NCI-H146 (cell line): ENCODE results near the gene BCL11B.
"Not testable (repeated sequence)": the region's sequence is repeated elsewhere in the genome, so short reads cannot be mapped to it uniquely, and the experiment has no call there.

Experiments used
- DNase-seq: peaks from one replicate; lab custom pipeline; 2025; lab: John Stamatoyannopoulos, UW

Gene BCL11B

DNA sequence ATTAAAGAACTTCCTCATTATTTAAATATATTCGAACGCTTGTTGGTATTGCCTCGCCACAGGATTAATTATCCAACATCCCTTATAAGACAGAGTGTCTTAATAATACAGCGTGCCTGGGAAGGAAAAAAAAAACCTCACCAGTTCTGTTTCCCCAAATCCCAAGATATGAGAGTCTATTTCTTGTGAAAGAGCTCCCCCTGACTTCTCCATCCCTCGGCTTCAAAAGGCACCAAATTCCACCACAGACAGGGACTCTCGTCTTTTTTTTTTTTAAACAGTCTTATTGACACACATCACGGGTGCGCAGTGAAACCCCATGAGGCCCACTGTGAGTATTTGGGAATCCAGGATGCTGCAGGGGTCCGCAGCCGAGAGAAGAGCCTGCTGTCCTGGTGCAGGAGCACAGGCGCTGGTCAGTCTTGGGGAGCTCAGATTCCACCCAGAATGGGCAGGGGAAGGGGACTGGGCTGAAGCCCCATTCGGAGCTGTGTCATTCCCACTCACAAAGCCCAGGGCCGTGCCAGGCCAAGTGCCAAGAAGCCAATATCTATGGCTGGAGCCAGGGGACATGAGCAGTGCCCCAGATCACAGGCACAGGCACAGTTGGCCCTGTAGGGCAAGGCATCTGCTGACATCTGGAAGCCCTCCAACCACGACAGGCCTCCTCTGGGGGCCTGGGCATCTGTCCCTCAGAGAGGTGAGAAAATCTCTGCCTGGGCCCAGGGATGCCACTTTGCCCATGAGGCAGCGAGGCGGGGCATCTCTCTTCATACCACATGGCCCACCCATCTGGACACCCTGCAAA lies 71.9 kb downstream of the BCL11B start:
- DNase-seq: no peak

DNA sequence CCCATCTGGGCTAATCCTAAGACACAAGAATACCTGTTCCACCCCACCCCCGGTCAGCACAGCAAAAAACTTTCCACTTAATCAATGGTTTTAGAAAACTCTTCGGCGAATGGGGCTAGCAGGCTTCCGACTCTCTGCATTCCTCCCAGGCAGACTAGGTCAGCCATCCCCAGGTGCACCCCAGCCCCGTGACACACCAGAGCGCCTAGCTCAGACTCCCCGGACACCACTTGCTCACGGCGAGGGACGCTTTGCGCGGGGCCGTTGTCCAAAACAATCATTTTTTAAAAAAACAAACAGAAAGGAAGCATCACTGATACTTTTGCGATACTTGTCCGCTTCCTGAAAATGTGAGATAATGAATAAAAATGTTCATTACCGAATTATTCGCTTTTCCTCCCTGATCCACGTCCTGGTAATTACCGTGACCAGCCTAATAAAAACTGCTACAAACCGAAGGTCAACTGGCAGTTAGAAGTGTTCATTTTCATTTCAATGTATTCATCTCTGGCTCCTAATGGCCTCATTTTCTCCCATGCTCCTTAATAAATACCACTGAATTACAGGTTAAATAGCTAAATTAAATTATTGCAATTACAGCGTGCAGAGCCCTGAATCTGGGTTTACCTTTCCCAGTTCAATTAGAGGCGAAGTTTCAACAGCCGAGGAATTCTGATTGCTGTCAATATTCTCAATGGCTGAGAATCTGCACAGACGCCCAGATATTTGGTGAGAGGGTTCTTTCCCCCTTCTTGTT lies 73.1 kb downstream of the BCL11B start:
- DNase-seq: no peak

DNA sequence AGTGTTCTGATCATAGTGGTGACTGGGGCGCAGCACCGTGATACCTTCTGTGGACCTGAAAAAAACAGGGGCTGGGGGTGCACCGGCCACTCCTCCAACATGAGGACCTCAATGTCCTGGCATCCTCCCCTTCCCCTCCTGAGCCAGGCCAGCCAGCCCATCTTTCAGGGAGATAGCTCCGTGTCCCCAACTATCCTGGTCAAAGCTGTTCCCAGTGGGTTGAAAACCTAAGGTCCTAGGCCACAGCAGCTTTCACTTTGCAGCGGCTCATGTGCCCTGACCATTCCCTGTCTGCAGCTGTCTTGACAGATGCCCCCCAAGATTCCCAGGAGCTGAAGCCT lies 75.7 kb downstream of the BCL11B start:
- no peak for DNase-seq

DNA sequence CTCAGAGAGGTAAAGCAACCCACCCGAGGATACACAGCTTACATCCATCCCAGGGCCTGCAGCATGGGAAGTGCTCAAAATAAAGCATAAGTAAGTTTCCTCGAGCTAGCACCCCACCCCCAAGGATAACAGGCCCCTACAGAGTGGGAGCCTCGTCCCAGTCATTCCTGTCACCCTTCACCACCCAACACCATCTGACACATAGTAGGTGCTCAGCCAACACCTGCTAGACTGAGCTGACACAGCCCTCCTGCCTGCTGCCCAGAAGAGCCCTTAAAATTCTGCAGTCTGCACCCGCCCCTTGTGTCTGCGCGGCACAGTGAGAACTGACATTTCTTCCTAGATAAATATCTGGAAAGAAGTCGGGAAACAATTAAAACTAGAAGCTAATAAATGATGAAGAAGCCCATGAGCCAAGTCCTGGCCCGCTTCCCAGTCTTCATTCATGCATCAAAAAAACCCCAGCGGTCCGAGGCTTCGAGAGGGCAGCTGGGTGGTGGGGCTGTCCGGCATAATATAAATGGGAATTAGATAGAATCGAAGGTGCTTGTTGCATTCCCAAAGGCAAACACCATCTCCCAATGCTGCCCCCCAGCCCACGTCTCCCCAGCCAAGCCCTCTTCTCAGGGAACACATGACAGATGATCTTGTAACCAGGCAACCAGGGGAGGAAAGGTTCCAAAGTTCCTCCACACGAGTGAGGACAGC lies 76.2 kb downstream of the BCL11B start:
- DNase-seq: no peak

DNA sequence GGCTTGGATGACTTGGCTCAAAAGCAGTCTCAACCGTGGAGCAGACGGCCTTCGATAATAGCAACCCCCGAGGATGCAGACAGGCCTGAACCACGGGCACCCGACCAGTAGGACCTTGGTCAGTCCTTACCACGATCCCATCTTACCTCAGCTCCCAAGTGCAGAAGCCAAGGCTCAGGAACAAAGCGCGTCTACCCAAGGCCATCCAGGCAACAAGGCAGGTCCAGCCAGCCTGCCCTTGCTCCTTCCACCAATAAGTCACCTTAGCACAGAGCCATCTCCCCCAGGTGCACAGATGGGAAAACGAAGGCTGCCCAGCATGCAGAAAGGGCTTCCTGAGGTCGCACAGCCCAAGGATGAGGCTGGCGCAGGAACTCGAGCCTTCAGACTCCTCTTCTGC lies 77.3 kb downstream of the BCL11B start:
- no peak for DNase-seq

DNA sequence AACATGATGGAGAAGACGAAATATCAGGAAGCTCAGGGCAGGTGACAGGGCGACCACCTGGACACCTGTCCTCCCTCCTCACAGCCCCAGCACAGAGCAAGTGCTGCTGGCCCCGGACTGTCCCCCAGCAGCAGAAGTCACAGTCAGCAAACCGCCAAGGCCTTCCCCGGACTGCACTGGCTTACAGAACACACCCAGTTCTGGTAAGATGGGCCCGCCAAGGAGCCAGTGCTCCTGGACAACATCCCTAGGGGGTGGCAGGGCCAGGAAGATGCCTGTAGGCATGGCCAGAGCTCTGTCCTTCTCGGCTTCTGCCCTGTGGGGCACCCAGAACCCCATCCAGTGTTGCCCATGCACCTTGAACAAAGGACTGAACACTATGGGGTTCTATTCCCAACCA lies 77.9 kb downstream of the BCL11B start:
- no peak for DNase-seq

DNA sequence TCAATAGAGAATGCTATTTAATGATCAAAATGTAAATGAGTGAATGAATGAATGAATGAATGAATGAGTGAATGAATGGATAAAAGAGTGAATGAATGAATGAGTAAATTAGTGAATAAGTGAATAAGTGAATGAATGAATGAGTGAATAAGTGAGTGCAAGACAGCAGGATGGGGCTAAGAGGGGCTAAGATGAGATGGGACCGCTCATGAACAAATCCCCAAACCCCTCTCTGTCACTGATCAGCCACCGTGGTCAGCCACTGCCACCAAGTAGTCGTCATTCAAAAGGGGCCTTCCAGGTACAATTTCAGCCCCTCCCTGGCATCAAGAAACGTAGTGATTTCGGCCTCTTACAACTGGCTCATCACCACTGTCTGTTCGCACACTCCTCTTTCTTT lies 79.2 kb downstream of the BCL11B start:
- DNase-seq: no peak

DNA sequence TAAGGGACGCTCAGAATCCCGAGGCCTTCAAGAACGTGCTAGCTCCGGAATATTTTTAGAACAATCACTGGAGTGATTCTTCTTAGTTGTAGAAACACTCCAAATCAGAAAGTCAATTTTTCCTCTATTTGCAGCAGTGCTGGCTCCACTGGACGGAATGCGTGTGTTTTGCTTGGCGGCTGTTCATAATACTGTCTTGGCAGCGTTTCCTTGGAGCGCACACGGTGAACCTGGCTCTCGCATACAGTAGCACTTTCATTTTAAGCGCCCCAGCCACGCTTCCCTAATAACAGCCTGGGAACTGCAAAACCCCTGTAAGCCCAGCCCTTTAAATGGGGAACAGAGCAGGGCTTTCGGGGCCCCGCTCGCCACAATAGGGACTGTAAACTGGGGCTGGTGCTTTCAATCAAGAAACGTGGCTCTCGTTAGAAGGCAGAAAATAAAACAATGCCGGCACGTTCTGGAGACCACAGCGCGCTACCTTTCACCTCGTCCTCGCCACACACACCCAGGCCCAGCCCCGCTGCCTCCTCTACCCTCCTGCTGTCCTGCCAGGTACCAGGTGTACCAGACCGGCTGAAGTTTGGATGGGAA lies 79.9 kb downstream of the BCL11B start:
- no peak for DNase-seq

DNA sequence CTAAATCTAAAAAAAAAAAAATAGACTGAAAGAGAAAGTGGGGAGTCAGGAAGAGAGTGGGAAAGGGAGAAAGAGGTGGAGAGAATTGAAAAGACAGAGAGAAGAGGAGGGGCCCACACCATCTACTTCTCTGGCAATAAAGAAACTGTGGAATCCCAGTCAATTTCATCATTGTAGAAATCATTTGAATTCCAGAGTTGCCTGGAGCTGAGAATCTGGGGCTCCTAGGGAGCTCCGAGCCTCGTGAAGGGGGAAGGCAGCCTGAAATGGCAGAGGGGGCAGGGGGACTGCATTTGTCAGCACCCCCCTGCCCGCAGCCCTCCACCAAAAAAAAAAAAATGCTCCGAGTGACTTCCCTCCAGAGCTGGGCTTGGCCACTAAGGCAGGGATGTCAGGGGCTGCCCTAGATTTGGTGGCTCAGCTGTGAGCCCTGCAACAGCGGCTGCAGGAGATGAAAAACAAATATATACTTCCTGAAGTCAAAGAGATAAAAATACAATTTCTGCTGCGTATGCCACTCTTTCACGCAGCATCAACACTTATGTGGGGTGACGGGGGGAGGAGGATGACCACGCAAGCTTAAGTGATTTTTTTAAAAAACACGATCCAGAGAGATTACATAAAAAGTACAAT lies 80.5 kb downstream of the BCL11B start:
- no peak for DNase-seq

DNA sequence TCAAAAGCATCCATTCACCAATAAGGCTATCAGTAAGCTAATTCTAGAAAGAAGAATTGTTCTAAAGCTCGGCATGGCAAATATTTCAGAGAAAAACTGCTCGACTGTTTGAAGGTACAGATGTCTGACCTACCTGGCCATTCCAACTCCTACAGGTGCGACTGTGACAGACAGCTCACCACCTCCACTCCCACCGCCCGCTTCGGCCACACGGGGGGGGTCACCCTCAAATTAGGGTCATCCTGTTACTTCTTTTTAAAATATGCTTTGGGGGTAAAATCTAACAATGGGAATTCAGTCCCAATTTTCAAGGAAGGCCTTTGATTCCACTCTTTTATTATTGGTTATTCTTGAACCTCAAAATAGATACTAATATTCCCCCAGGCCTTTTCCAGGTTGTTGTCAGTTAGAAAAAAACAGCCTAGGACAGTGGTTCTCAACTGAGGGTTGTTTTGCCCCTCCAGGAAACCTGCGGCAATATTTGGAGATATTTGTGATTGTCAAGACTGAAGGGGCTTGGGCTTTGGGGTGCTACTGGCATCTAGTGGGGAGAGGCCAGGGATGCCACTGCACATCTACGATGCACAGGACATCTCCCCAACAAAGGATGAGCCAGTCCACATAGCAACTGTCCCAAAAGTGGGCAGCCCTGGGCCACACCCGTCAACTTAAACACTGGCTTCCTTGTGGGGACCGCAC lies 81.2 kb downstream of the BCL11B start:
- no peak for DNase-seq

DNA sequence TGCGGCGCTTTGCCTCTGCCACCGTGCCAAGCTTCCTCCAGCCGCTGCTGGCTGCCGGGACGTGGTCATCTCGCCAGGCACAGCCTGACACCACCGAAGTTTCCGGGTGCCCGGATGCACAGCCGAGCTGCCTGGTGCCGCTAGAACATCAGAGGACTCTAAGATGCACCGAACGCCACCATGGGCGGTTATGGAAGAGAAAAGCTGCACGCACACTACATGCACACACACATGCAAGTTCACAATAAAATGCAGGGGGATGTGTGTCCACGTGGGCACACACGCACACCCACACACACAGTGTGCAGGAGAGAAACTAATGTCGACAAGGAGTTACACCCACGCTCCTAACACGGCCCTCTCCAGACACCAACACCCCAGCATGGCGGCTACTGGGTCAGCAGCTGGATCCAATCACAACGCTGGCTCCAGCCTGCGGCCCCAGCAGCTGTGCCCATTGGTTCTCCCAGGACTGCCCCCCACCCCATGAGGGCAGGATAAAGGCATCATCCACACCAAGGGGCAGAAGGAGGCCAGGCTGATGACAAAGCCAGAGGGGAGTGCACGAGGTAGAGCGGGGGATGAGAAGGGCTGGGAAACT lies 82.7 kb downstream of the BCL11B start:
- no peak for DNase-seq

DNA sequence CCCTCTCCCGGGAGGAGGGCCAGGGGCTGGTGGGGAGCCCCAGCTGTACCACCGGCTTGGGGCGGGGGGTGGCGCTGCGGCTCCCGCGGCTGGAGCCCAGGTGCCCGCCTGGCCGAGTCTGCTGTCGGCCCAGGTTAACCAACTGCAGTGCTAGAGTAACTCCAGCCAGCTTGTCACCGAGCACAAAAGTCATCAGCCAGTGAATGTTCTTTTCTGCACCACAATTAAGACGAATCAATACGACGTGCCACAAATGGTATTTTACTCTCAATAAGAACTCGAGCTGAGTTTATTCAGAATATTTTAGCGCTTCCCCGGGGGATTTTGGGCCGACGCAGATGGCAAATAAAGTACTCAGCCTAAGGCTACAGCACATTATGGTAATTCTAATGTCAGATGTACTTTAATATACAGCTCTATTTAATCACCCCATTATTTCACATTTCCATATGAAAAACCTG lies 83.2 kb downstream of the BCL11B start:
- DNase-seq: no peak

DNA sequence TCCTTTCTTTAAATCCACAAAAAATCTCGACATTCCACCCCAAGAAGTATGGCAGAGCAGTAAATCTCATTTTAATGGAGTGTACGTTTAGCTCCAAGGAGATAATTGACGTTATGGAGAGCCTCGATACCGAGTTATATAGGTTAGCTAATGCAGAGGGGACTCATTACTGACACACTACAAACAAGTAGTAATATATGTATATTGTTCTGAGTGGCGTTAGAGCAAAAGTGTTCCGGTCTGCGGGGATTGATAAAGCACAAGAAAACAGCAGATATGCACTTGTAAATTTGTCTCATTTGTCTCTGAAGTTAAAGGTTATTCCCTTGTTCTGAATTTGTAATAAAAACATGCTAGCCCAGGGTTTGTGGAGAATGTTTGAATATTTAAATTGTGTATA lies 84.1 kb downstream of the BCL11B start:
- no peak for DNase-seq

DNA sequence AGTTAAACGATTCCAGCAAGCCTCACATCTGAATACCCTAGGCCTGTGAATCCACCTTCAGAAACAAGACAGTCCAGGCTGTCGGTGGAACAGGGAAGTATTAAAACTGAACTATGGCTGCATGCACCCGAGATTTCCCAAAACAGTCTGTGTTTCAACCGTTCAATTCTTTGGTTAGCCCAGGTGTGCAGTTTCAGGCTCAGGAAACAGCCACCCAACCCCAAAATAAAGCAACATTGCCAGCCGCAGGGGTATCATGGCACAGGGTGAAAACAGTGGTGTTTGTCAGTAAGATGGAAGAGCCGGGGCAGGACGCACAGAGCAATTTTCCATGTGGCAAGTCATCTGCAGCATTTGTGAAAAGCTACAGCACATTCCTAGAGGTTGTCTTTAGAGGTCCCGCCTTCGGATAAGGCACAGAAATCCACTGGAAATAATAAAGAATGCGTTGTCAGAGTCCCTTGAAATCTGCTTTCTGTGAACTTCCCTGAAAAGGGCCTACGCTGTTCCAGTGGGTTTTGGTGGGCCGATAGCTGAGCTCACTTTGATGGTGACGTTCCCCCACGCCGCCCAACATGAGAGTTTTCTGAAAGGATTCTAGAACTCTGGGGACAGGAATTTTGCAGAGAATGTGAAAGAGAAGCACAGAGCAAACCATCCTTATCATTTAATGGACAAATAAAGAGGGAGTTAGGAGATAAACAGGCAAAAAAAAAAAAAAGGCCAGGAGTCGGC lies 84.9 kb downstream of the BCL11B start:
- no peak for DNase-seq

DNA sequence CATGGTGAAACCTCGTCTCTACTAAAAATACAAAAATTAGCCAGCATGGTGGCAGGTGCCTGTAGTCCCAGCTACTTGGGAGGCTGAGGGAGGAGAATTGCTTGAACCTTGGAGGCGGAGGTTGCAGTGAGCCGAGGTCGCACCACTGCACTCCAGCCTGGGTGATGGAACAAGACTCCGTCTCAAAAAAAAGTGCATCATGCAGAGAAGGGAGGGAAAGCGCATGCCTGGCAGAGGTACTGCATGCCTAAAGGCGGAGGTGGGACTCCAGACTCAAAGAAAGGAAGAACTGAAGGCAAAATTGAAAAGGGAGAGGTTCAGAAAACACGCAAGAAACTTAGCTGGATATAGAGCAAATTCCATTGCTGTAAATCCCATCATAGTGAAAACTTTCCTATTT lies 85.7 kb downstream of the BCL11B start:
- DNase-seq: not testable (repeated sequence)

DNA sequence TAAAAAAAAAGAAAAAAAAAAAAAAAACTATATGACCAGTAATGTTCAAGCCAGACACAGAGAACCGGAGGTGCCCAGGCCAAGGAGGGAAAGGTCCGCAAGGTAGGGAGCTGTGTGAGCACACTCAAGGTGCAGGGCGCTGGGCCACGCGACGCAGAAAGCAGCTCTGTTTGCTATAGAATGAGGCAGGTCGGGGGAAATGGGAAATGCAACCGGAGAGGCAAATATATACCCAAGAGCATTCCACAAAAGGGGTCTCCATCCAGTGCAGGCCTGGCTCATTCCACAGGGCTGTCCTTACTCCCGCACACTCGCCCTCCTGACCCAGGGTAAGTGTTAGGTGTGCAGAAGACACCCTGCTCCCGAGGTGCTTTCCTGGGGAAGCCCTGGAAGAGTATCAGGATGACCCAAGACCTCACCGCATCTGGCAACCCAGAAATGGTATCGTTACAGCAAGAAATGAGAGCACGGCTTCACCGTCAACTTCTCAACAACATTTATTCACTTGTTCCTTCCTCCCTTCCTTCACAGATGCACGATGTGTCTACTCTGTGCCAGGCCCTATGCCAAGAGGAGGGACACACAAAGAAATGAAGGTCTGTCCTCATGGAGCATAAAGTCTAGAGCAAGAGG lies 86.4 kb downstream of the BCL11B start:
- no peak for DNase-seq

DNA sequence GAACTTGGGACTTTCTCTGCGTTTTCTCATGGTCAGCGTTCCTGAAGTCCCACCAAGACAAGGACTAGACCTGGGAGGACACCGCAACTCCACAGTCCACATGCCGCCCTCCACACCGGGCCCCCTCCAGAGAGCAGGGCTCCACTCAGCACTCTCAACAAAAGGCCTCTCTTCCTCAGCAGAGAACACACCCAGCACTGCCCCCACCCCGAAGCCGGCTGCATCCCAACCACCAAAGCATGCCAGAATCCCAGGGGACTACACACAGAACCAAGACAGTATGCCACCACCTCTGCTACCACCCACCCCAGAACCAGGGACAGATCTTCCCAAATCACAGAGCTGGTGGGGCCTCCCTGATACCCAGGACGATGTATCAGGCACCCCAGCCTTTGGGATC lies 88.3 kb downstream of the BCL11B start:
- DNase-seq: no peak

DNA sequence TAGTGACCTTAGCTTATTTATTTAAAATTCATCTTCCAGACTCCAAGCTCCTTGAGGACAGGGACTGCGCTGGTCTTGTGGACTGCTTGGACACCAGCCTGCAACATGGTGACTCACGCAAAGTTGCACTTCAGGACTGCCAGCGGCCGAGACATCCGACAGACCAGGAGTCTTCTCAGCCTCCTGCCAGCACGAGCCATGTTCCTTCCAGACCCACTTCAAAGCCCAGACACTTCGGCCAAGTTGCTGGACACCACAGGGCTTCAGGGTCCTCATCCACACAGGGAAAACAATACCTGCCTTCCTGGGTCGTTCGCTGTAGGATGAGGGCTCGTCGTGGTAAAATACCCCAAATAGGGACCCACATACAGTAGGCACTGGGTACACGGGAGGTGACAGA lies 88.7 kb downstream of the BCL11B start:
- DNase-seq: no peak

DNA sequence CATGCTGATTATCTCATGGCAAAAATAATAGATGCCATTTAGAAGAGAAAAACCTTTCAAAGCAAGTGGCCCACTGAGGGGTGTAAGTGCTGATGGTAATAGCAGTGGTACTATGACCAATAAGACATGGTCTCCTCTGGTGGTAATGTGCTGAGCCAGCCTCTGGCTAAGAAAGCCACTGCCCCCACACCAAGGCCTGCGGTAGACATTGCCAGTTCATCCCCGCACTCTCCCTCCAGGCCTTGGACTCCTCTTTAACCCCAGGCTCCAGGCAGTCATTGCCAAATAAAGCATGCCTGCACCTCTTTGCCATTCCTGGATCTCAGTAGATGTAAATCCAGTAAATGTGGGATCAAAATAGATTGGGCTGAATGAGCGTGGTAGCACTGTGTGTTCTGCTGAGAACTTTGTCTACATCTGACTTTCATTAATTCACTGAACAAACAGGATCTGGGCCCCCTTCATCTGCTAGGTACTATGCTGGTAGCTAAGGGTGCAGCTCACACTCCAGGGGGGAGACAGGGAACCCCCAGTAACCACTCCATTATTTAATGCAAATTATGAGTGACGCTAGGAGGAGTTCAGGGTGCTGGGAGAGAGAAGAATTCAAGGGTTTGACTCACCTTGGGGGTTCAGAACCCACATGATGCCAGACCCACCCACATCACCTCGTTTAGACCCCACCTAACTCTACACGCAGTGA lies 89.3 kb downstream of the BCL11B start:
- DNase-seq: no peak
